HG03571 (cell line): ENCODE data around the gene TSSK3.
"Not testable (repeated sequence)": the region's sequence is repeated elsewhere in the genome, so short reads cannot be mapped to it uniquely, and the experiment has no call there.

Source experiments
- ATAC-seq: cut with Tn5 transposase; IDR thresholded peaks from one replicate; pipeline ENCODE4 v1.9.1; 2021; ENCODE audit not compliant: unreplicated experiment

The TSSK3 gene

DNA sequence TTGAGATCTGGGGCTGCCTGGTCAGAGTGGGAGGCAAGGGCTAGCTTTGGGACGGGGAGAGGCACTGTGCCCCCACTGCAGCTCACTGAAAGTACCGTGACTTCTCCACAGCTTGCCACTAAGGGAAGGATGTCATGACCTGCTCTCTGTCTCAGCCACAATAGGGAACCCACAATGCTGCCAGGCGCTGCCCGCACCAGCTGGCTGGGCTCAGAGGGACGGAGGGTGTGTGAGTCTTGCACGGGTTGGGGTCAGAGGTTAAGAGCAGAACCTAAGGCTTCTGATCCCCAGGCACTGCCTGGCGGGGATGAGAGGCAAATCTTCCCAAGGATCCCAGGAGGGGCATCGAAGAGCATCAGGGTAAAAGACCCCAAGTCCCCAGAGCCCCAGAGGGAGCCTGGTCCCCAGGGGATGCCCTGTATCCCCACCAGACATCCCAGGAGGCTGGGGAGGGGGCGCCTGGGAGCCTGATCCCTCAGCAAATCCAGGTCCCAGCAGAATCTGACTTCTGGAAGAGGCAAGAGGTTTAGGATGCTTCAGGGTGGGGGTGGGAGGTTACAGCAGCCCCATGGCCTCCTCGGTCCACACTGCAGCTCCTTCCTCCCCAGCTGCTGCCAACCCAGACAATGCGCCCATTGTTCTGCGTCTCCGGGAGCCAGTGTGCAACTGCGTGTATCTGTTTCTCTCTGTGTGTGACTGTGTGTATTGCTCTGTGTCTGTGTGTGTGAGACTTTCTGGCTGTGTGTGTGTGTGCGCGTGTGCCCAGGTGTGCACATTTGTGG lies 24.3 kb upstream of the TSSK3 start:
- no peak for ATAC-seq

DNA sequence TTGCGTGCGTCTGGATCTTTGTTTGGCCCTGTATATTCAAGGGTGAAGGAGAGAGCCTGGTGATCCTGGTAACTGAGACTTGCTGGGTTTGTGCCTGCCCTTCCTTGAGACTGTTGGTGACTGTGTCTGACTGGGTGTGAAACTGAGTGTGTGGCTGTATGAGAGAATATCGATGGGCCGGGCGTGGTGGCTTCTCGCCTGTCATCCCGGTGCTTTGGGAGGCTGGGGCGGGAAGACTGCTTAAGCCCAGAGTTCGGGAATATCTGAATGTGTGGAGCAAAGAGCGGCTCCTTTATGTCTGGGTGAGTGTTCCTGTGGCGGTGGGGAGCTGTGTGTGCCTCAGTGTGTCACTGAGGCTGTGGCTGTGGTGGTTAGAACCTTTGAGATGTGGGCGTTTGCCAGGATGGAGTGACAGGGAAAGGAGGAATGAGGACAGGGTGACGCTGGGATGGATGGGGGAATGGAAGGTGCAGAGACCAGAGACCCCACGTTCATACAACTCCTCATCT lies 23.6 kb upstream of the TSSK3 start:
- ATAC-seq = no peak

DNA sequence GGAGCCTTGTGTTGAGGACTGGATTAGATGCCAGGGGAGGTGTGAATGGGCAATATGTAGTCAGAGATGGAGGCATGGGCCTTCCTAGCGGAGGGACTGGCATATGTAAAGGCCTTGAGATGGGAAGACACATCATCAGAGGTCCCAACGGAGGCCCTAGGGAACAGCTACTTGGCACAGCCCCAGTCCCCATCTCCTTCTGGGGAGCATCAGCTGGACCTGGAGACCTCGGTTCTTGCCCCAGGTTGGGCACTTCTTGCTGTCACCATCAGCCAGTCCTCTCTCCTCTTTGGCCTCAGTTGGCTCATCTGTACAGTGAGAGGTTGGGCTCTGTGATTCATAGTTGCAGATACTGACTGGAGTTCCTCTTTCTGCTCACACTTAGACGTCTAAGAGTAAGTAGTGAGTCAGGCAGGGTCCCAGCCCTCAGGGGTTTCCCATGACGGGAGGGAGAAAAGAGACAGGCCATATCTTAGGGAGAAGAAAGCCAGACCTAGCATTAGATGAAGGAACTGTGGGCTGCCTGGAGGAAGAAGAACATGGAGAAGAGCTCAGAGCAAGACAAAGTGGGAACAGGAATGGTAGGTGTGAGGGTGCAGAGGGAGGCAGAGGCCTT lies 22.9 kb upstream of the TSSK3 start:
- peak; percentile 27 for ATAC-seq

DNA sequence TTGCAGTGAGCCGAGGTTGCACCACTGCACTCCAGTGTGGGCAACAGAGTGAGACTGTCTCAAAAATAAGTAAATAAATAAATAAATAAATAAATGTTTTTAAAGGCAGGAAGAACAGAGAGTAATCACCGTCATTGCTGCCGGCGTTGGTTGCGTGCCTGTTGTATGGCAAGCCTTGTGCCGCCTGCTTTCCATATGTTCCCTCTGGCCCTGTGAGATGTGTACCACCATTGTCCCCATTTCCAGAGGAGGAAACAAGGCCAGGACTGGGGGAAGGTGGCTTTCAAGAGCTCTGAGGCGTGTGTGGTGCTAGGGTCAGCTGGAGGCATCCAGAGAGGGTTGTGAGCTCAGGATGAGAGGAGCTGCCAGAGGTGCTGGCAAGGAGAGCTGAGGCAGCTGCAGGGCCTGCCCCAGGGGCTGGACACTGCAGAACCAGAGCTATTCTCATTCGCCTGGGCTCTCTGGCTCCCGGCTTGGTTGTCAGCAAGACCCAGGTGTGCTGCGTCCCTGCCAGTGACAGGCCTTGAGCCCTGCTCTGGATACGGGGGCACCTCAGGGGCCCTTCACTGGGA lies 21.1 kb upstream of the TSSK3 start:
- ATAC-seq = no peak

DNA sequence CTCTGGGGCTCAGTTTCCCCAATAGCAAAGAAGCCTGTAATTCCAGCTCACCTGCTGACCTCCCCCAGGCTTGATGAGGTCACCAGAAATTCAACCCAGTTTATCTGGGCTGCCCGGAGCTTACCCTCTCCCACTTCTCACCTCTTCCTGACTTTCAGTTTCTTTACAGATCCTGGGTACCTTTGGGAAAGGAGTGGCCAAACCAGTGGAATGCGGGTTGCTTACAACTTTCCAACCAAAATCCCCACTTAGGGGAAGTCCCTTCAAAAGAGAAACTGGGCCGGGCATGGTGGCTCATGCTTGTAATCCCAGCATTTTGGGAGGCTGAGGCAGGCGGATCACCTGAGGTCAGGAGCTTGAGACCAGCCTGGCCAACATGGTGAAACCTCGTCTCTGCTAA lies 20.4 kb upstream of the TSSK3 start:
- ATAC-seq = no peak

DNA sequence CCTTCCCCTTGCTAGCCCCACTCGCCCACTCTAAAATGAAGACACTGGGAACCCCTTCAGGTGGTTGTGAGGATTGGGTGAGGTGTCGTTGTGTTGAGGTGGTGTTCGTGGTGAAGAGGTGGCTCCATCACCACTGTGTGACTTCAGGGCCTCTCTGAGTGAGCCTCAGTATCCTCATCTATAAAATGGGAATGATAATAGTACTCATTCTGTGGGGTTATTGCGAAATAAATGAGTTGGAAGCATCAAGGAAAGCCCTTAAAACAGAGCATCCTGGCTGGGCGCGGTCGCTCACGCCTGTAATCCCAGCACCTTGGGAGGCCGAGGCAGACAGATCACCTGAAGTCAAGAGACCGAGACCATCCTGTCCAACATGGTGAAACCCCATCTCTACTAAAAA lies 19.6 kb upstream of the TSSK3 start:
- no peak for ATAC-seq

DNA sequence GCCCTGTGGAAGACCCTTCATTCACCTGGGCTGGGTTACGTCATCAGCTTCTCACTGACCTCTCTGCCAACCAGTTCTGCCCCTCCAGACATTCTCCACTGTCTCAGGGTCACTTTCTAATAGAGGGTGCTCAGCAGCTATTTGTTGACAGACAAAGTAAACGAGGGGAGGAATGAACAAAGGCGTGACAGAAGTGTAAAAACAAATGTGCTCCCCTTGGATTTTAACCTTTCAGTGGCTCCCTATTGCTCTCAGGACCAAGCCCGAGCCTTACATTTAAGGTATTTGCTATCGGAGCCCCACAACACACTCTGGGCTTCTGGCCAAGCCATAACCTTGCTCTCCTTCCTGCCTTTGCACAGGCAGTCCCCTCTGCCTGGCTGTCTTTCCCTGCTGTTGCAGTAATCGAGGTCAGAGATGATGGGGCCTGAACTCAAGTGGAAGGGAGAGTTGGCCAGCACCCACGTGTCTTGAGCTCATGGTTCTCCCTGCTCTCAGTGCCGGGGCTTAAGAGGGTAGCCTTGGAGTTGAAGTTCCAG lies 17.0 kb upstream of the TSSK3 start:
- ATAC-seq = no peak

DNA sequence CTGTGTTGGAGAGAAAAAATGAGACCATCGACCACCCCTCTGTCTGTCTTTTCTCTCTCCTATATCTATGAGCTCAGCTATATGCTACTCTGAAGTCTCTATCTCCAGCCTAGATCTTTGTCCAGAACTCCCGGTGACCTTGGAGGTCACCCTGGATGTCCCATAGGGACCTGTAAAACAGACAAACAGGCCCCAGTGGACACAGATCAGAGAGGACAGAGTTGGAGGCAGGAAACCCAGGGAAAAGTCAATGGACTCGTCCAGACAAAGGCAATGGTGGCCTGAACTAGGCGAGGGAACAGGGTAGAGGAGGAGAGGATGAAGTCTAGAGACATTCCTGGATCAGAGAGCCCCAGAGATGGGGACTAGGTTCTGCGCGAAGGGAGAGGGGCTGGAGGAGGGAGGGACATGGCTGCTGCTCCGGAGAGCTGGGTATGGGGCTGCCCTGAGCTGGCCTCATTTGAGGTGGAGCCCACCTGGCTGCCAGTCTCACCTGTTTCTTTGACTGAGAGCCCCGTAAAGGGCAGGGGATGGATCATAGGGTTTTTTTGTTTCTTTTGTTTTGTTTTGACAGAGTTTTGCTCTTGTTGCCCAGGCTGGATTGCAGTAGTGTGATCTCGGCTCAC lies 15.7 kb upstream of the TSSK3 start:
- no peak for ATAC-seq

DNA sequence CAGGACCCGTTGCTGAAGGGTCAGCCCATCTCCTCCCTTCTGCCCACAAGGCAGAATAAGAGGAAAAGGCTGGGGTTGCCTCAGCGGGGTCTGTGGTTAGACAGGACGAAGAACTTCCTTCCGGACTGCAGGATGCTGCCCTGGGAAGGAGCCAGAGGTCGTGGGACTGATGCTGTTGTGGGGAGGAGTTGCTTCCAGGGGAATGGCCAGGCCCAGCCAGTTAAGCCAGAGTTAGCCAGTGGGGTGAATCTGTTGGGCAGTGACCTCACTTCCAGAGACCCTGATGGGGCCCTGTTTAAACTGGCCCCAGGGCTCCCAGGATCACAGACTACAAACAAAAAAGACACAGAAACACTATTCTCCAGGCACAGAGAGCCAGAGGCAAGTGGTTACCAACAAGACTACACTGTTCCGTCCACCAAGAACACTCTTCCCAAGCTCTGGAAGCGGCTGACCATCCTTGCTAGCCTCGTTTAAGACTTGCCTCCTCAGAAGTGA lies 13.1 kb upstream of the TSSK3 start:
- ATAC-seq = no peak

DNA sequence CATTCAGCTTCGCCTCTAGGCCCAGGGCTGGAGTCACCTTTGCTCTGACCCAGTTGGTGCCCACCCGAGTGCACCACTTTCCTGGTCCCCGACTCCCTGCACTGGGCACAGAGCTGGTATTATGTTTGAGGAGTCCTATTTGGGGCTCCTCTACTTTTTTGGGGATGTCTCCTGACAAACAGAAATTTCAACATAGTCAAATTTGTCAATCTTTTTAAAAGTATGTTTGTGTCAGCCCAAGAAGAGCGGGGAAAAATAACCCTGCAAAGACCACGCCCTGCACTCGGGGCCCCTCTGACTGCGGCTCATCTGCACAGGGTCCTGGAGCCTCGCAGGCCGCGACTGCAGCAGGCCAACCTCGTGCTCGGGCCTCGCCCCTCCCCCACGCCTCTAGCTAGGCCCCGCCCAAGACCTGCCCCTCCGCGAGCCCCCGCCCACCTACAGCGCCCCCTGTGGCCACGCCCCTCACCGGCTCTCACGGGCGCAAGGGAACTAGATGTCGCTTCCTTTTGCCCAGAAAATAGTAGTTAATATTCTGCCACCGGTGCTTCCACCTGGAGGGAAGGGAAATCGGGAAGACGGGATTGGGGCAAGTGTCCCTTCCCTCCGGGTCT lies 11.4 kb upstream of the TSSK3 start:
- peak; percentile 34 for ATAC-seq

DNA sequence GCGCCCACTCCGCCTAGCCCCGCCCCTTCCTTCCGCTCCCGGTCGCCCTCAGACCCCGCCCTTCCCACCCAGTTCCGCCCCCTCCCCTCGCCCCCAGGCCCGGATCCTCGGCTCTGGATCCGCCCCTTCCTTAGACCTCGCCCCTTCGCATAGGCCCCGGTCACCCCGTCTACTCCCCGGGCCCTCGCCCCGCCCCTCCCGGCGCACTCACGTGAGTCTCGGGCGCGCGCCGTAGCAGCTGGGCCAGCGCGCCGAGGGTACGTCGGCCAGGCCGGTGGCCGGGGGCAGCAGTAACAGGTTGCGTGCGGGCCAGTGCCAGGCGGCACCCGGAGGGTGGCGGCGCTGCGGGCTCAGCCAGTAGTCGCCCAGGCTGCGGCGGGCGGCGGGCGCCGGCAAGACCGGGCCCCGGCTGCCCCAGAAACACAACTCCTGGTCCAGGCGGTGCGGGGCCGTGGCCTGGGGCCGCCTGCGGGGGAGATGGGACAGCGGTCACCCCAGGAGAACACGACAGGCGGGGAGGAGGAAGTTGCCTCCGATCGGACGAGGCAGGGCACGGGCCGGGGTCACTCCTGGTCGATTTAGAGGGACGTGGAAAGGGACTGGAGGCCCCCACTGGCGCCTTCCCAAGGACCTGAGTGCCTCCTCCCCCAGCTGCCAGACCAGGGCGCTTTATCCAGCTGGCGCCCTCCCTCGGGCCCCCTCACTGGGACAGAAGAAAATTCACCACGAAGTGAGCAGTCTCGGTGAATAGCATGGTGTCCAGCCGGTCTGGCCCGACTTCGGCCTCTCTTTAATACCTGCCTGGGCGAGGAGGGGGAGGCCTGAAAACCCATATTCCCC lies 10.7 kb upstream of the TSSK3 start:
- ATAC-seq = peak; percentile 77

DNA sequence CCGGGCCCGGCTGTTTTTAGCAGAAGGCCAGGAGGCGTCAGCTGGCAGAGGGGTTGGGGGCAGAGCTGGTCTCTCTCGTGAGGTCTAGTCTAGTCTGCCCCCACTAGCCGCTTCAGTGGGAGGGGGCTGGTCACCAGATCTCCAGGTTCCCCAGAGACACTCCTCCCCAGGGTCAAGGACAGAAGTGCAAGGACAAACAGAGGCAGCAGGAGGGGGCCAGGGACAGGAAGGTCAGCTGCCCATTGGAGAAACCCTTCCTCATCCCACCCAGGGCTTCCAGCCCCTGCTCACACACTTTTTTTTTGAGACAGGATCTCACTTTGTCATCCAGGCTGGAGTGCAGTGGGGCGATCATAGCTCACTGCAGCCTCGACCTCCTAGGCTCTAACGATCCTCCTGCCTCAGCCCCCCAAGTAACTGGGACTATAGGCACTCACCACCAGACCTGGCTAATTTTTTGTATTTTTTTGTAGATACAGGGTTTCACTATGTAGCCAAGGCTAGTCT lies 10.0 kb upstream of the TSSK3 start:
- ATAC-seq = no peak

DNA sequence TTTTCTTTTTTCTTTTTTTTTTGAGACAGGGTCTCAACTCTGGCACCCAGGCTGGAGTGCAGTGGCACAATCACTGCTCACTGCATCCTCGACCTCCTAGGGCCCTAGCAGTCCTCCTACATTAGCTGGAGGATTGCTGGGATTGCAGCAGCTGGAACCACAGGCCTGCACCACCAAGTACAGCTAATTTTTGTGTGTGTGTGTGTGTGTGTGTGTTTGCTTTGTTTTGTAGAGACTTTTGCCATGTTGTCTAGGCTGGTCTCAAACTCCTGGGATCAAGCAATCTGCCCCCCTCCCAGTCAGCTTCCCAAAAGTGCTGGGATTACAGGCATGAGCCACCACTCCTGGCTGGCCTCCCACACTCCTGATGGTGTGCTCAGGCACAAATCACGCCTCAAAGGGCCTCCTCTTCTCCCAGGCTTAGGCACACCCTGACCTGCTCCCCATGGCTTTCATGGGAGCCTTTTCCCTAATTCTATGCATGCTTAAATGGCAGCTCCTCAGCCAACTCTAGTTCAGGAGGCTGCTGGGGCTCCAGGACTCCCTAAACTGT lies 9.4 kb upstream of the TSSK3 start:
- ATAC-seq = no peak

DNA sequence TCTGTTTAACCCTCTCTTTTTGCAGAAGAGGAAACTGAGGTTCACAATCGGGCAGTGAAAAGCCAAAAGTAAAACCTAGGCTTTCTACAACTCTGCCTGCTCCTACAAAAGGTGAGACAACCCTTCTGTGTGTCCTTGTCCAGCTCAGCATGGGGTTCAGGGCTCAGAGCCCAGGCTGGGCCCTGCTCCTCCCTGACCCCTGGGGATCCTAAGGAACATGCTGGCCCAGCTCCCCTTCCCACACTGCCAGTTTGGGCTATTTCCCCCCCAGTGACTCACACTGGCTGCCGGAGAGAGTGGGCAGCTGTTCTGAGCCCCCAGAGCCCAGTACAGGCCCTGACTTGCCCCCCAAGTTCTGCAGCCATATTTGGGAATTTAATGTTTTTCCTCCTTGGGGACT lies 8.9 kb upstream of the TSSK3 start:
- ATAC-seq = no peak

DNA sequence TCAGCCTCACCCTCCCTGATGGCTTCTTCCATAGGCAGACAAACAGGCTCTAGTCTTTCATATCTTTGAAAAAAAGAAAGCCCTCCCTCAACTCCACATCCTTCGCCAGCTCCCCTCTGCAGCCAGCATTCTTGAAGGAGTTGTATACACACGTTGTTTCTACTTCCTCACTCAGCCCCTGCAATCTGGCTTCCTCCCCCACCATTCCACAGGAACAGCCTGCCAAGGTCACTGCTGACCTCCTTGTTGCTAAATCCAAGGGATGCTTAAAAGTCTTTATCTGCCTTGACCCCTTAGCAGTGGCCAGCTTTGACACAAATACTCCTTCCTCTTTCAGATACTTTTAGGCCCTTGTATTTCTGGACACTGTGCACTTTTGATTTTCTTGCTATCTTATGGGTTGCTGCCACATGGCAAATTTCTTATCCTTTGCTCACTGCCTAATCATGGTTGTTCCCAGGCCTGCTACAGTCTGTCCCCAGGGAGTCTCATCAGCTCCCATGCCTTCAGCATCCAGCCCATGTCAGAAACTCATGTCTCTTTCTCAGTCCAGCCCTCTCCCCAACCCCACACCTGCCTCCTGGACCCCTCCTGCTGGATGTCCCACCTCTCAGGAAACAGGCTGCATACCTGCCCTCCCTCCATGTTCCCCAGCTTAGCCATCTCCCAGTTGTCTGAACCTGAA lies 8.3 kb upstream of the TSSK3 start:
- no peak for ATAC-seq

DNA sequence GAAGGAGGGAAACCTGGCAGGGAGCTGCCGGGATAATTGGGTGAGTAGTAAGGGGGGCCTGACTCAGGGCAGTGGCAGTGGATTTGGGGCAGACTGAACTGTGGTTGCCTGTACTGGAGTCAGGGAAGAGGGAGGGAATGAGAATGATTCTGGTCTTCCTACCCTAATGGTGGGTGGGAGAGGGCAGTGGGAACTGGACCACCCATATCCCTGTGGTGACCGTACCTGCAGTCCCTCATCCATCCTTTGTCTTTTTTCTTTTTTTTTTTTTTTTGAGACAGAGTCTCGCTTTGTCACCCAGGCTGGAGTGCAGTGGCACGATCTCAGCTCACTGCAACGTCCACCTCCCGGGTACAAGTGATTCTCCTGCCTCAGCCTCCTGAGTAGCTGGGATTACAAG lies 6.6 kb upstream of the TSSK3 start:
- not testable (repeated sequence) for ATAC-seq

DNA sequence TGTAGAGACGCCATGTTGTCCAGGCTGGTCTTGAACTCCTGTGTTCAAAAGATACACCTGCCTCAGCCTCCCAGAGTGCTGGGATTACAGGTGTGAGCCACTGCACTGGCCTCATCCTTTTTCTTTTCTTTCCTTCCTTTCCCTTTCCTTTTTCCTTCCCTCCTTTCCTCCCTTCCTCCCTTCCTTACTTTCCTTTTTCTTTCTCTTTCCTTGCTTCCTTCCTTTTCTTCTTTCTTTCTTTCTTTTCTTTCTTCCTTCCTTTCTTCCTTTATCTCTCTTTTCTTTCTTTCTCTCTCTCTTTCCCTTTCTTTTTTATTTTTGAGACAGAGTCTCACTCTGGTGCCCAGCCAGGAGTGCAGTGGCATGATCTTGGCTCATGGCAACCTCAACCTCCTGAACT lies 5.9 kb upstream of the TSSK3 start:
- no peak for ATAC-seq

DNA sequence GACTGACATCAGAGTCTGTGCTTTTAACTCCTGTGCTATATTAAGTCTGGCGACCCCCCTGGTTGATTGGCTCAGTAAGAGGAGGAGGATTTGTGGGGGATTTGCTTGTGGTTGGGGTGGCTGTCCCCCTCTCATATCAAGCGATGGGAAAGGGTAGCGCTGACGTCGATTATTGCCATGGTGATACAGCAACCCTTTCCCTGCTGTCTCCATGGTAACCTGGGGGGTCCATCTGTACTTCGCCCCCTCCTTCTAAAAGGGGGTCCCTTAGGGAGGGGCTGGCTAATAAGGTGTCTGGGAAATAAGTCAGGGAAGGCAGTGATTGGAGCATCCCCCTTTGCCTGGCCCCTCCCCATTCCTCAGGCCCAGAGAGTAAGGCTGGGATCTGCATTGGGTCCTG lies 4.7 kb upstream of the TSSK3 start:
- no peak for ATAC-seq

DNA sequence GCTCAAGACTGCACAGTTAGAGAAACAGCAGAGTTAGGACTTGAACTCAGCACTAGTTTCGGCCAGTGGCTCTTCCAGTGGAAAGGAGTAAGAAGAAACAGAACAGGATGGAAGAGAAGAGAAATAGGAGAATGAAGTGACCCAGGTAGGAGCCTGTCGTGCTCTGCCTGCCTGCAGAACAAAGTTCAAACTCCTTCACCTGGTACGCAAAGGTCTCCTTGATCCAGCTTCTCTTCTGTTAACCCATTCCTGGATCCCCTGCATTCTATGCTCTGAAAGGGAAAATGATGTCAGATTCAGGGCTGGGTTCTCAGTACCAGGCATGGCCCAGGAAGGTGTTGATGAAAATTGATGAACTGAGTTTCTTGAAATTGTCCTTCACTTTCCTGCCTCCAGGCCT lies 3.9 kb upstream of the TSSK3 start:
- no peak for ATAC-seq
